DOHH2 (cell line): ENCODE data around the gene GRK4.

ENCODE experiments used
- CTCF ChIP-seq: fragments of 200-600 bp; sonication (generic); IDR thresholded peaks from one replicate; pipeline ENCODE4 v1.5.1; 2014; ENCODE audit warnings: antibody characterized with exemption, mild to moderate bottlenecking, low read depth, low read length; ENCODE audit not compliant: poor library complexity, severe bottlenecking
- EZH2phosphoT487 ChIP-seq: fragments of 200-600 bp; sonication (generic); IDR thresholded peaks from 2 replicates; pipeline ENCODE4 v1.6.1; 2017; ENCODE audit warnings: borderline replicate concordance, mild to moderate bottlenecking, antibody characterized with exemption, low read length, moderate library complexity, mixed read lengths

GRCh38 chr4:3062471-3062870 lies 99.1 kb downstream of the GRK4 start:
- no peak for TF ChIP-seq EZH2phosphoT487
- TF ChIP-seq CTCF: no peak
